ENCODE data around the gene FBXO27. TPM values are rescaled to one million over a fixed set of nuclear protein-coding genes. Genes with fewer than 3 reads are reported as not detected.

Gene FBXO27
- total RNA-seq, 1 experiment from 2014 or later: 16.4 TPM

GRCh38 chr19:39030854-39031367 is 1.4 kb downstream of the FBXO27 start:
- Histone ChIP-seq H3K9me3 (ENCODE audit: control insufficient read depth in 1 of 2, insufficient read depth in 1 of 2, low read depth in 1 of 2, low read length in 2 of 2) (peaks cover 0 to 10% of the 10 kb centered on the region in 2 experiments; a peak in 1 of 4 replicates), H3K36me3 (ENCODE audit: control insufficient read depth in 1 of 2, insufficient read depth in 2 of 2, low read length in 2 of 2) (peaks cover 0 to 4% of the 10 kb centered on the region in 2 experiments; a peak in 1 of 4 replicates), H2AFZ (ENCODE audit: low read depth, low read length, poor library complexity, severe bottlenecking) (peak overlapping the region; percentile 52), H3K27me3 (ENCODE audit: insufficient read depth, low read length) (no peaks in the 10 kb centered on the region), H3K79me2 (ENCODE audit: insufficient read depth, low read length) (no peaks in the 10 kb centered on the region), H3K4me1 (ENCODE audit: control insufficient read depth in 1 of 2, insufficient read depth in 2 of 2, low read length in 2 of 2) (peaks cover 24 to 35% of the 10 kb centered on the region in 2 experiments), H4K20me1 (ENCODE audit: insufficient read depth) (no peaks in the 10 kb centered on the region), H3K4me3 (replicated peaks in 1 of 2; ENCODE audit: low read depth in 1 of 2, low read length in 2 of 2) (peak overlapping the region; percentile 51 to 65), H3K4me2 (ENCODE audit: low read length) (peak overlapping the region; percentile 93), H3K9ac (ENCODE audit: low read length) (peak overlapping the region; percentile 70), H3K9me2 (ENCODE audit: insufficient read depth) (no peaks in the 10 kb centered on the region), H3K27ac (ENCODE audit: low read depth, low read length) (peak overlapping the region; percentile 100)
- ChIA-PET POLR2A (interaction anchor here (0.6 to 1.0 kb wide), 5 partner anchors 10 to 101 kb away, joined by 3 to 7 read pairs (median 4); partner anchors contain the start of genes MRPS12 and SARS2), RAD21 (ENCODE audit: low non-redundant PET in 1 of 2, low total read pairs in 2 of 2, uncharacterized antibody in 2 of 2, unreplicated experiment in 2 of 2) (no interaction called here), CTCF (interaction anchor here (1.4 kb wide), 1 partner anchor 55 kb away, joined by 5 read pairs; the partner anchor contains the start of gene FBXO17)
- DNase-seq (ENCODE audit: low read depth, low spot score) (no peak), ATAC-seq (peak; percentile 4)
- TSS peak; percentile 91 for BruUV-seq (replicated peaks)
- intact Hi-C loops (cut with micrococcal nuclease): no loop called here
- 0 out of 2 replicates have a peak, but pooled peaks have one; percentile 32 for TF ChIP-seq SP1 (IDR thresholded peaks at IDR 0.05; ENCODE audit: low read depth)
- no peak for TF ChIP-seq EZH2phosphoT487 (IDR thresholded peaks at IDR 0.05; ENCODE audit: borderline replicate concordance)
- TF ChIP-seq YY1 (IDR thresholded peaks at IDR 0.05; ENCODE audit: extremely low read depth, insufficient replicate concordance, low read depth, low read length): no peak
- peak; percentile 26 for TF ChIP-seq POLR2A (IDR thresholded peaks at IDR 0.05; ENCODE audit: borderline replicate concordance, extremely low read depth, insufficient read depth, insufficient read length)
- peak; percentile 77 for TF ChIP-seq POLR2AphosphoS5 (IDR thresholded peaks at IDR 0.05; ENCODE audit: low read depth, low read length)

- TF ChIP-seq ZFX (IDR thresholded peaks at IDR 0.05): no peak
- no peak for TF ChIP-seq REST (IDR thresholded peaks at IDR 0.05; ENCODE audit: low read depth)
- no peak for TF ChIP-seq SRF (IDR thresholded peaks at IDR 0.05; ENCODE audit: low read depth)
- no peak for TF ChIP-seq JUND (IDR thresholded peaks at IDR 0.05)
- TF ChIP-seq CBX3 (IDR thresholded peaks at IDR 0.05; ENCODE audit: low read depth): no peak
- TF ChIP-seq, protein P1, sequence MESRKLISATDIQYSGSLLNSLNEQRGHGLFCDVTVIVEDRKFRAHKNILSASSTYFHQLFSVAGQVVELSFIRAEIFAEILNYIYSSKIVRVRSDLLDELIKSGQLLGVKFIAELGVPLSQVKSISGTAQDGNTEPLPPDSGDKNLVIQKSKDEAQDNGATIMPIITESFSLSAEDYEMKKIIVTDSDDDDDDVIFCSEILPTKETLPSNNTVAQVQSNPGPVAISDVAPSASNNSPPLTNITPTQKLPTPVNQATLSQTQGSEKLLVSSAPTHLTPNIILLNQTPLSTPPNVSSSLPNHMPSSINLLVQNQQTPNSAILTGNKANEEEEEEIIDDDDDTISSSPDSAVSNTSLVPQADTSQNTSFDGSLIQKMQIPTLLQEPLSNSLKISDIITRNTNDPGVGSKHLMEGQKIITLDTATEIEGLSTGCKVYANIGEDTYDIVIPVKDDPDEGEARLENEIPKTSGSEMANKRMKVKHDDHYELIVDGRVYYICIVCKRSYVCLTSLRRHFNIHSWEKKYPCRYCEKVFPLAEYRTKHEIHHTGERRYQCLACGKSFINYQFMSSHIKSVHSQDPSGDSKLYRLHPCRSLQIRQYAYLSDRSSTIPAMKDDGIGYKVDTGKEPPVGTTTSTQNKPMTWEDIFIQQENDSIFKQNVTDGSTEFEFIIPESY (IDR thresholded peaks at IDR 0.05; ENCODE audit: extremely low read depth, insufficient replicate concordance, low read length): no peak
- TF ChIP-seq FOSL1 (IDR thresholded peaks at IDR 0.05; ENCODE audit: low read depth): no peak
- TF ChIP-seq POLR2AphosphoS5 (IDR thresholded peaks at IDR 0.05; ENCODE audit: low read depth, low read length): no peak
- TF ChIP-seq POLR2A (IDR thresholded peaks at IDR 0.05; ENCODE audit: borderline replicate concordance, extremely low read depth, insufficient read depth, insufficient read length): no peak
- TF ChIP-seq EGR1 (IDR thresholded peaks at IDR 0.05; ENCODE audit: low read depth): no peak
- no peak for DNase-seq (ENCODE audit: low read depth, low spot score)
- Histone ChIP-seq H4K20me1 (ENCODE audit: insufficient read depth) (no peaks in the 10 kb centered on the region), H3K36me3 (ENCODE audit: control insufficient read depth in 1 of 2, insufficient read depth in 2 of 2, low read length in 2 of 2) (peaks cover 0 to 4% of the 10 kb centered on the region in 2 experiments; a peak in 1 of 4 replicates), H2AFZ (ENCODE audit: low read depth, low read length, poor library complexity, severe bottlenecking) (no peak overlapping the region), H3K9me3 (ENCODE audit: control insufficient read depth in 1 of 2, insufficient read depth in 1 of 2, low read depth in 1 of 2, low read length in 2 of 2) (peaks cover 0 to 10% of the 10 kb centered on the region in 2 experiments; a peak in 1 of 4 replicates), H3K4me3 (replicated peaks in 1 of 2; ENCODE audit: low read depth in 1 of 2, low read length in 2 of 2) (no peak overlapping the region), H3K9me2 (ENCODE audit: insufficient read depth) (no peaks in the 10 kb centered on the region), H3K4me1 (ENCODE audit: control insufficient read depth in 1 of 2, insufficient read depth in 2 of 2, low read length in 2 of 2) (peaks cover 0 to under 1% of the 10 kb centered on the region in 2 experiments; a peak in 1 of 4 replicates), H3K27me3 (ENCODE audit: insufficient read depth, low read length) (no peaks in the 10 kb centered on the region), H3K27ac (ENCODE audit: low read depth, low read length) (no peak overlapping the region), H3K9ac (ENCODE audit: low read length) (no peak overlapping the region), H3K79me2 (ENCODE audit: insufficient read depth, low read length) (no peaks in the 10 kb centered on the region), H3K4me2 (ENCODE audit: low read length) (no peak overlapping the region)
- ChIA-PET RAD21 (ENCODE audit: low non-redundant PET in 1 of 2, low total read pairs in 2 of 2, uncharacterized antibody in 2 of 2, unreplicated experiment in 2 of 2) (no interaction called here), POLR2A (no interaction called here), CTCF (no interaction called here)
- ATAC-seq: no peak
- intact Hi-C loops (cut with micrococcal nuclease): no loop called here
- BruUV-seq (replicated peaks): no TSS peak
Measured at GRCh38 chr19:39024875-39025641, 7.3 kb downstream of the FBXO27 start.
